Measurements from ENCODE around the gene NUDC. TPM values are rescaled to one million over a fixed set of nuclear protein-coding genes. Genes with fewer than 3 reads are reported as not detected.

The NUDC gene
- total and polyA plus RNA-seq, 10 of the 15 experiments (the other 5 are each of a cell fraction or from before 2014, with no cell fraction given), result 5.5 to 227 (median 67.4) TPM

- TF ChIP-seq, protein P1, sequence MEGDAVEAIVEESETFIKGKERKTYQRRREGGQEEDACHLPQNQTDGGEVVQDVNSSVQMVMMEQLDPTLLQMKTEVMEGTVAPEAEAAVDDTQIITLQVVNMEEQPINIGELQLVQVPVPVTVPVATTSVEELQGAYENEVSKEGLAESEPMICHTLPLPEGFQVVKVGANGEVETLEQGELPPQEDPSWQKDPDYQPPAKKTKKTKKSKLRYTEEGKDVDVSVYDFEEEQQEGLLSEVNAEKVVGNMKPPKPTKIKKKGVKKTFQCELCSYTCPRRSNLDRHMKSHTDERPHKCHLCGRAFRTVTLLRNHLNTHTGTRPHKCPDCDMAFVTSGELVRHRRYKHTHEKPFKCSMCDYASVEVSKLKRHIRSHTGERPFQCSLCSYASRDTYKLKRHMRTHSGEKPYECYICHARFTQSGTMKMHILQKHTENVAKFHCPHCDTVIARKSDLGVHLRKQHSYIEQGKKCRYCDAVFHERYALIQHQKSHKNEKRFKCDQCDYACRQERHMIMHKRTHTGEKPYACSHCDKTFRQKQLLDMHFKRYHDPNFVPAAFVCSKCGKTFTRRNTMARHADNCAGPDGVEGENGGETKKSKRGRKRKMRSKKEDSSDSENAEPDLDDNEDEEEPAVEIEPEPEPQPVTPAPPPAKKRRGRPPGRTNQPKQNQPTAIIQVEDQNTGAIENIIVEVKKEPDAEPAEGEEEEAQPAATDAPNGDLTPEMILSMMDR (IDR thresholded peaks at IDR 0.05 in 2 of 3, conservative IDR thresholded peaks at IDR 0.05 in 1 of 3; ENCODE audit: control insufficient read depth in 2 of 3, extremely low read depth in 1 of 3, insufficient read depth in 1 of 3, low read depth in 3 of 3, low read length in 3 of 3), result no peak
- TF ChIP-seq, protein P2, sequence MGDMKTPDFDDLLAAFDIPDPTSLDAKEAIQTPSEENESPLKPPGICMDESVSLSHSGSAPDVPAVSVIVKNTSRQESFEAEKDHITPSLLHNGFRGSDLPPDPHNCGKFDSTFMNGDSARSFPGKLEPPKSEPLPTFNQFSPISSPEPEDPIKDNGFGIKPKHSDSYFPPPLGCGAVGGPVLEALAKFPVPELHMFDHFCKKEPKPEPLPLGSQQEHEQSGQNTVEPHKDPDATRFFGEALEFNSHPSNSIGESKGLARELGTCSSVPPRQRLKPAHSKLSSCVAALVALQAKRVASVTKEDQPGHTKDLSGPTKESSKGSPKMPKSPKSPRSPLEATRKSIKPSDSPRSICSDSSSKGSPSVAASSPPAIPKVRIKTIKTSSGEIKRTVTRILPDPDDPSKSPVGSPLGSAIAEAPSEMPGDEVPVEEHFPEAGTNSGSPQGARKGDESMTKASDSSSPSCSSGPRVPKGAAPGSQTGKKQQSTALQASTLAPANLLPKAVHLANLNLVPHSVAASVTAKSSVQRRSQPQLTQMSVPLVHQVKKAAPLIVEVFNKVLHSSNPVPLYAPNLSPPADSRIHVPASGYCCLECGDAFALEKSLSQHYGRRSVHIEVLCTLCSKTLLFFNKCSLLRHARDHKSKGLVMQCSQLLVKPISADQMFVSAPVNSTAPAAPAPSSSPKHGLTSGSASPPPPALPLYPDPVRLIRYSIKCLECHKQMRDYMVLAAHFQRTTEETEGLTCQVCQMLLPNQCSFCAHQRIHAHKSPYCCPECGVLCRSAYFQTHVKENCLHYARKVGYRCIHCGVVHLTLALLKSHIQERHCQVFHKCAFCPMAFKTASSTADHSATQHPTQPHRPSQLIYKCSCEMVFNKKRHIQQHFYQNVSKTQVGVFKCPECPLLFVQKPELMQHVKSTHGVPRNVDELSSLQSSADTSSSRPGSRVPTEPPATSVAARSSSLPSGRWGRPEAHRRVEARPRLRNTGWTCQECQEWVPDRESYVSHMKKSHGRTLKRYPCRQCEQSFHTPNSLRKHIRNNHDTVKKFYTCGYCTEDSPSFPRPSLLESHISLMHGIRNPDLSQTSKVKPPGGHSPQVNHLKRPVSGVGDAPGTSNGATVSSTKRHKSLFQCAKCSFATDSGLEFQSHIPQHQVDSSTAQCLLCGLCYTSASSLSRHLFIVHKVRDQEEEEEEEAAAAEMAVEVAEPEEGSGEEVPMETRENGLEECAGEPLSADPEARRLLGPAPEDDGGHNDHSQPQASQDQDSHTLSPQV (IDR thresholded peaks at IDR 0.05), result no peak
- TF ChIP-seq CEBPB (IDR thresholded peaks at IDR 0.05; ENCODE audit: borderline replicate concordance in 1 of 2, low read depth in 2 of 2, low read length in 2 of 2), result no peak
- 0 out of 2 replicates have a peak, but pooled peaks have one; percentile 25 for TF ChIP-seq CREB1 (IDR thresholded peaks at IDR 0.05; ENCODE audit: low read depth)
- peak; percentile 84 for TF ChIP-seq KLF5 (IDR thresholded peaks at IDR 0.05; ENCODE audit: partially characterized antibody)
- peak; percentile 90 for TF ChIP-seq BRCA1 (IDR thresholded peaks at IDR 0.05; ENCODE audit: low read depth, low read length)
- TF ChIP-seq IRF4 (IDR thresholded peaks at IDR 0.05; ENCODE audit: low read depth, low read length), result no peak
- no peak for TF ChIP-seq FOS (IDR thresholded peaks at IDR 0.05; ENCODE audit: borderline replicate concordance, extremely low read depth, insufficient read length)
- TF ChIP-seq TAF1 (IDR thresholded peaks at IDR 0.05; ENCODE audit: borderline replicate concordance, low read depth, low read length), result peak; percentile 97
- TF ChIP-seq SPI1 (IDR thresholded peaks at IDR 0.05; ENCODE audit: borderline replicate concordance, insufficient read depth, low read depth, low read length), result no peak
- 0 out of 2 replicates have a peak, but pooled peaks have one; percentile 52 for TF ChIP-seq CHD1 (IDR thresholded peaks at IDR 0.05; ENCODE audit: low read depth, low read length)
- TF ChIP-seq BMI1 (IDR thresholded peaks at IDR 0.05; ENCODE audit: borderline replicate concordance), result peak; percentile 19; the same call in 1 of the 2 replicates
- TF ChIP-seq, protein P3, sequence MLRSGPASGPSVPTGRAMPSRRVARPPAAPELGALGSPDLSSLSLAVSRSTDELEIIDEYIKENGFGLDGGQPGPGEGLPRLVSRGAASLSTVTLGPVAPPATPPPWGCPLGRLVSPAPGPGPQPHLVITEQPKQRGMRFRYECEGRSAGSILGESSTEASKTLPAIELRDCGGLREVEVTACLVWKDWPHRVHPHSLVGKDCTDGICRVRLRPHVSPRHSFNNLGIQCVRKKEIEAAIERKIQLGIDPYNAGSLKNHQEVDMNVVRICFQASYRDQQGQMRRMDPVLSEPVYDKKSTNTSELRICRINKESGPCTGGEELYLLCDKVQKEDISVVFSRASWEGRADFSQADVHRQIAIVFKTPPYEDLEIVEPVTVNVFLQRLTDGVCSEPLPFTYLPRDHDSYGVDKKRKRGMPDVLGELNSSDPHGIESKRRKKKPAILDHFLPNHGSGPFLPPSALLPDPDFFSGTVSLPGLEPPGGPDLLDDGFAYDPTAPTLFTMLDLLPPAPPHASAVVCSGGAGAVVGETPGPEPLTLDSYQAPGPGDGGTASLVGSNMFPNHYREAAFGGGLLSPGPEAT (IDR thresholded peaks at IDR 0.05; ENCODE audit: low read depth), result peak; percentile 100
- no peak for TF ChIP-seq KAT2A (conservative IDR thresholded peaks at IDR 0.05; ENCODE audit: control insufficient read depth, low read depth, low read length)
- no peak for TF ChIP-seq CBX3 (IDR thresholded peaks at IDR 0.05; ENCODE audit: borderline replicate concordance, low read depth)
- TF ChIP-seq EED (IDR thresholded peaks at IDR 0.05; ENCODE audit: low read depth), result peak; percentile 41; the same call in 1 of the 2 replicates
- TF ChIP-seq, protein P4, sequence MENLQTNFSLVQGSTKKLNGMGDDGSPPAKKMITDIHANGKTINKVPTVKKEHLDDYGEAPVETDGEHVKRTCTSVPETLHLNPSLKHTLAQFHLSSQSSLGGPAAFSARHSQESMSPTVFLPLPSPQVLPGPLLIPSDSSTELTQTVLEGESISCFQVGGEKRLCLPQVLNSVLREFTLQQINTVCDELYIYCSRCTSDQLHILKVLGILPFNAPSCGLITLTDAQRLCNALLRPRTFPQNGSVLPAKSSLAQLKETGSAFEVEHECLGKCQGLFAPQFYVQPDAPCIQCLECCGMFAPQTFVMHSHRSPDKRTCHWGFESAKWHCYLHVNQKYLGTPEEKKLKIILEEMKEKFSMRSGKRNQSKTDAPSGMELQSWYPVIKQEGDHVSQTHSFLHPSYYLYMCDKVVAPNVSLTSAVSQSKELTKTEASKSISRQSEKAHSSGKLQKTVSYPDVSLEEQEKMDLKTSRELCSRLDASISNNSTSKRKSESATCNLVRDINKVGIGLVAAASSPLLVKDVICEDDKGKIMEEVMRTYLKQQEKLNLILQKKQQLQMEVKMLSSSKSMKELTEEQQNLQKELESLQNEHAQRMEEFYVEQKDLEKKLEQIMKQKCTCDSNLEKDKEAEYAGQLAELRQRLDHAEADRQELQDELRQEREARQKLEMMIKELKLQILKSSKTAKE (IDR thresholded peaks at IDR 0.05; ENCODE audit: low read depth, poor library complexity, severe bottlenecking), result peak; percentile 41
- TF ChIP-seq YBX1 (IDR thresholded peaks at IDR 0.05), result no peak
Observed at GRCh38 chr1:26900001-26900814, 21.3 kb upstream of the NUDC start, which contains the start of gene GPATCH3 (continued).

Measured in GM12878 (cell line).